Measurements from ENCODE around the gene MAPKBP1.

- no peak for TF ChIP-seq CTCF (conservative IDR thresholded peaks at IDR 0.05; ENCODE audit: low read depth, low read length)
- no peak for TF ChIP-seq POLR2A (IDR thresholded peaks at IDR 0.05; ENCODE audit: low read depth, low read length)
- TF ChIP-seq RCOR1 (IDR thresholded peaks at IDR 0.05; ENCODE audit: insufficient replicate concordance, low read length) = no peak
- no peak for TF ChIP-seq BHLHE40 (IDR thresholded peaks at IDR 0.05; ENCODE audit: low read depth, low read length)
- no peak for TF ChIP-seq FOS (IDR thresholded peaks at IDR 0.05; ENCODE audit: low read depth, low read length)
- no peak for TF ChIP-seq SMC3 (IDR thresholded peaks at IDR 0.05; ENCODE audit: low read depth, low read length)
- TF ChIP-seq ELK1 (IDR thresholded peaks at IDR 0.05; ENCODE audit: borderline replicate concordance, low read depth, low read length) = no peak
- no peak for TF ChIP-seq RFX5 (IDR thresholded peaks at IDR 0.05; ENCODE audit: low read depth, low read length)
- TF ChIP-seq USF2 (IDR thresholded peaks at IDR 0.05; ENCODE audit: low read depth, low read length) = no peak
- no peak for TF ChIP-seq MAFK (IDR thresholded peaks at IDR 0.05; ENCODE audit: low read depth, low read length)
- TF ChIP-seq MXI1 (IDR thresholded peaks at IDR 0.05; ENCODE audit: borderline replicate concordance, low read depth, low read length) = no peak
Measured at GRCh38 chr15:41836073-41836472, 61.8 kb downstream of the MAPKBP1 start.
